ENCODE data around the gene UGT2B10.

The UGT2B10 gene

DNA sequence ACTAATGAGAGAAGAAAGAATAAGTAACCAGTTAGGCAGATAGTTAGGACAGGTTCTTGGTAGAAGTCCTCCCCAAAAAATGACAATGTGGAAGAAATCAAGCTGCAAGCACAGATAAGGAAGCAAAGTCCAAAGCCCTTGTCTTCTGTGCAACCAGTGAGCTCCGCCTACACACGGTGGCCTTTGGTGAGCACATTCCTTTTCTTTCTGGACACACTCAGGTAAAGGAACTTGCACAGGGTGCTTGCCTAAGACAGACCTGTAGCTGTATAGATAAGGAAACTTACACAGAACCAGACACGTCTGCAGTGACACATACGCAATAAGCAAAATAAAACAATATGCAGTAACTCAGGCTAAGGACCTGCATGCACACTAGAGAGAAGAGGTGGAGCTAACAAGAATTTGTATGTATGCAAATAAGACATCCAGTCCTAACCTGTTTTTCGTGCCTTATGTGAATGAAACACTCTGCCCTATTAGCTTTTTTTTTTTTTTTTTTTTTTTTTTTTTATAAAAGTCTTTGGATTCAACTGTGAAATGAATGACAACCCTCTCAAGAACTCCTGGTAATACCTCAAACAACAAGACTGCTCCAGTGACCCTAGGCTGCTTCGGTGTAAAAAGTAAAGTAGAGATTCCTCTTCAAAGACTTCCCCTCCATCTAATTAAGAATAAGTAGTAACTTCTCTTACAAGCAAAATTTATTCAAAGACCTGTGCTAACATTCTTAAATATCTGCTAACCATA lies 48.8 kb downstream of the UGT2B10 start:
- TF ChIP-seq, protein P1, sequence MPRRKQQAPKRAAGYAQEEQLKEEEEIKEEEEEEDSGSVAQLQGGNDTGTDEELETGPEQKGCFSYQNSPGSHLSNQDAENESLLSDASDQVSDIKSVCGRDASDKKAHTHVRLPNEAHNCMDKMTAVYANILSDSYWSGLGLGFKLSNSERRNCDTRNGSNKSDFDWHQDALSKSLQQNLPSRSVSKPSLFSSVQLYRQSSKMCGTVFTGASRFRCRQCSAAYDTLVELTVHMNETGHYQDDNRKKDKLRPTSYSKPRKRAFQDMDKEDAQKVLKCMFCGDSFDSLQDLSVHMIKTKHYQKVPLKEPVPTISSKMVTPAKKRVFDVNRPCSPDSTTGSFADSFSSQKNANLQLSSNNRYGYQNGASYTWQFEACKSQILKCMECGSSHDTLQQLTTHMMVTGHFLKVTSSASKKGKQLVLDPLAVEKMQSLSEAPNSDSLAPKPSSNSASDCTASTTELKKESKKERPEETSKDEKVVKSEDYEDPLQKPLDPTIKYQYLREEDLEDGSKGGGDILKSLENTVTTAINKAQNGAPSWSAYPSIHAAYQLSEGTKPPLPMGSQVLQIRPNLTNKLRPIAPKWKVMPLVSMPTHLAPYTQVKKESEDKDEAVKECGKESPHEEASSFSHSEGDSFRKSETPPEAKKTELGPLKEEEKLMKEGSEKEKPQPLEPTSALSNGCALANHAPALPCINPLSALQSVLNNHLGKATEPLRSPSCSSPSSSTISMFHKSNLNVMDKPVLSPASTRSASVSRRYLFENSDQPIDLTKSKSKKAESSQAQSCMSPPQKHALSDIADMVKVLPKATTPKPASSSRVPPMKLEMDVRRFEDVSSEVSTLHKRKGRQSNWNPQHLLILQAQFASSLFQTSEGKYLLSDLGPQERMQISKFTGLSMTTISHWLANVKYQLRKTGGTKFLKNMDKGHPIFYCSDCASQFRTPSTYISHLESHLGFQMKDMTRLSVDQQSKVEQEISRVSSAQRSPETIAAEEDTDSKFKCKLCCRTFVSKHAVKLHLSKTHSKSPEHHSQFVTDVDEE (CRISPR knock-in tag; IDR thresholded peaks at IDR 0.05): no peak
- TF ChIP-seq, protein P2, sequence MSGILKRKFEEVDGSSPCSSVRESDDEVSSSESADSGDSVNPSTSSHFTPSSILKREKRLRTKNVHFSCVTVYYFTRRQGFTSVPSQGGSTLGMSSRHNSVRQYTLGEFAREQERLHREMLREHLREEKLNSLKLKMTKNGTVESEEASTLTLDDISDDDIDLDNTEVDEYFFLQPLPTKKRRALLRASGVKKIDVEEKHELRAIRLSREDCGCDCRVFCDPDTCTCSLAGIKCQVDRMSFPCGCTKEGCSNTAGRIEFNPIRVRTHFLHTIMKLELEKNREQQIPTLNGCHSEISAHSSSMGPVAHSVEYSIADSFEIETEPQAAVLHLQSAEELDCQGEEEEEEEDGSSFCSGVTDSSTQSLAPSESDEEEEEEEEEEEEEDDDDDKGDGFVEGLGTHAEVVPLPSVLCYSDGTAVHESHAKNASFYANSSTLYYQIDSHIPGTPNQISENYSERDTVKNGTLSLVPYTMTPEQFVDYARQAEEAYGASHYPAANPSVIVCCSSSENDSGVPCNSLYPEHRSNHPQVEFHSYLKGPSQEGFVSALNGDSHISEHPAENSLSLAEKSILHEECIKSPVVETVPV (CRISPR knock-in tag; IDR thresholded peaks at IDR 0.05): no peak
- no peak for TF ChIP-seq TOX (CRISPR knock-in tag; IDR thresholded peaks at IDR 0.05; ENCODE audit: borderline replicate concordance)
- TF ChIP-seq OSR1 (CRISPR knock-in tag; IDR thresholded peaks at IDR 0.05): no peak
- TF ChIP-seq ISL1 (CRISPR knock-in tag; IDR thresholded peaks at IDR 0.05): no peak
- no peak for TF ChIP-seq ESRRG (CRISPR knock-in tag; IDR thresholded peaks at IDR 0.05)
- TF ChIP-seq, protein P3, sequence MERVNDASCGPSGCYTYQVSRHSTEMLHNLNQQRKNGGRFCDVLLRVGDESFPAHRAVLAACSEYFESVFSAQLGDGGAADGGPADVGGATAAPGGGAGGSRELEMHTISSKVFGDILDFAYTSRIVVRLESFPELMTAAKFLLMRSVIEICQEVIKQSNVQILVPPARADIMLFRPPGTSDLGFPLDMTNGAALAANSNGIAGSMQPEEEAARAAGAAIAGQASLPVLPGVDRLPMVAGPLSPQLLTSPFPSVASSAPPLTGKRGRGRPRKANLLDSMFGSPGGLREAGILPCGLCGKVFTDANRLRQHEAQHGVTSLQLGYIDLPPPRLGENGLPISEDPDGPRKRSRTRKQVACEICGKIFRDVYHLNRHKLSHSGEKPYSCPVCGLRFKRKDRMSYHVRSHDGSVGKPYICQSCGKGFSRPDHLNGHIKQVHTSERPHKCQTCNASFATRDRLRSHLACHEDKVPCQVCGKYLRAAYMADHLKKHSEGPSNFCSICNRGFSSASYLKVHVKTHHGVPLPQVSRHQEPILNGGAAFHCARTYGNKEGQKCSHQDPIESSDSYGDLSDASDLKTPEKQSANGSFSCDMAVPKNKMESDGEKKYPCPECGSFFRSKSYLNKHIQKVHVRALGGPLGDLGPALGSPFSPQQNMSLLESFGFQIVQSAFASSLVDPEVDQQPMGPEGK (CRISPR knock-in tag; IDR thresholded peaks at IDR 0.05; ENCODE audit: borderline replicate concordance): no peak
- TF ChIP-seq, protein P4, sequence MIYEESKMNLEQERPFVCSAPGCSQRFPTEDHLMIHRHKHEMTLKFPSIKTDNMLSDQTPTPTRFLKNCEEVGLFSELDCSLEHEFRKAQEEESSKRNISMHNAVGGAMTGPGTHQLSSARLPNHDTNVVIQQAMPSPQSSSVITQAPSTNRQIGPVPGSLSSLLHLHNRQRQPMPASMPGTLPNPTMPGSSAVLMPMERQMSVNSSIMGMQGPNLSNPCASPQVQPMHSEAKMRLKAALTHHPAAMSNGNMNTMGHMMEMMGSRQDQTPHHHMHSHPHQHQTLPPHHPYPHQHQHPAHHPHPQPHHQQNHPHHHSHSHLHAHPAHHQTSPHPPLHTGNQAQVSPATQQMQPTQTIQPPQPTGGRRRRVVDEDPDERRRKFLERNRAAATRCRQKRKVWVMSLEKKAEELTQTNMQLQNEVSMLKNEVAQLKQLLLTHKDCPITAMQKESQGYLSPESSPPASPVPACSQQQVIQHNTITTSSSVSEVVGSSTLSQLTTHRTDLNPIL (CRISPR knock-in tag; IDR thresholded peaks at IDR 0.05; ENCODE audit: low read depth): no peak
- no peak for TF ChIP-seq ARNTL (CRISPR knock-in tag; IDR thresholded peaks at IDR 0.05; ENCODE audit: borderline replicate concordance, low read depth)
- TF ChIP-seq ZFP3 (CRISPR knock-in tag; IDR thresholded peaks at IDR 0.05): no peak
- ATAC-seq: no peak

DNA sequence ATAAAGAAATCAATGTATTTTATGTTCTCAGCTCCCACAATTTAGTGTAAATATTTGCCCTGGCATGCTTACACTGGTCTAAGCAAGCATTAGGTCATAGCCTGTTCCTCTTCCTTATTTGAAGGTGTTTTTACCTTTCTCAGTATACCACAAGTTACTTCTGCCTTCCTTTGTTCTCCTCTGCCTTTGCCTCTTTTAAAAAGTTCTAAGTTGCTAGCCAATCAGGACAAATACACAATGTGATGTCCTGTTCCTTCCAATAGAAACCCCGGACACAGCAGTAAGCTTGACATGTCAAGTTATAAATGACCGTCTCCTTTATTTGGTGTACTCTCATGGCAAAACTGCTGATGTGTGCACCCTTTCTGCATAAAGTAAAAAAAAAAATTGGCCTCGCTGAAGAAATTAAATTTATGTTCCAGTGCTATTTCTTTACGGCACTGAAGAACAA lies 49.4 kb downstream of the UGT2B10 start:
- TF ChIP-seq GLIS3 (CRISPR knock-in tag; IDR thresholded peaks at IDR 0.05) (no peak), ZNF565 (CRISPR knock-in tag; conservative IDR thresholded peaks at IDR 0.05; ENCODE audit: low read depth) (no peak), BACH2 (CRISPR knock-in tag; IDR thresholded peaks at IDR 0.05; ENCODE audit: borderline replicate concordance) (no peak), ARNTL (CRISPR knock-in tag; IDR thresholded peaks at IDR 0.05; ENCODE audit: borderline replicate concordance, low read depth) (no peak), TCF4 (CRISPR knock-in tag; IDR thresholded peaks at IDR 0.05; ENCODE audit: borderline replicate concordance) (no peak), OSR1 (CRISPR knock-in tag; IDR thresholded peaks at IDR 0.05) (no peak), ZC3H10 (CRISPR knock-in tag; IDR thresholded peaks at IDR 0.05) (no peak), SNAI2 (CRISPR knock-in tag; IDR thresholded peaks at IDR 0.05) (no peak), ISL1 (CRISPR knock-in tag; IDR thresholded peaks at IDR 0.05) (no peak)
- TF ChIP-seq, protein P1 (CRISPR knock-in tag; IDR thresholded peaks at IDR 0.05): no peak
- TF ChIP-seq, protein P3 (CRISPR knock-in tag; IDR thresholded peaks at IDR 0.05; ENCODE audit: borderline replicate concordance): no peak
- TF ChIP-seq, protein P2 (CRISPR knock-in tag; IDR thresholded peaks at IDR 0.05): no peak
- ATAC-seq: no peak
